ENCODE data around the gene FUOM.

DNA sequence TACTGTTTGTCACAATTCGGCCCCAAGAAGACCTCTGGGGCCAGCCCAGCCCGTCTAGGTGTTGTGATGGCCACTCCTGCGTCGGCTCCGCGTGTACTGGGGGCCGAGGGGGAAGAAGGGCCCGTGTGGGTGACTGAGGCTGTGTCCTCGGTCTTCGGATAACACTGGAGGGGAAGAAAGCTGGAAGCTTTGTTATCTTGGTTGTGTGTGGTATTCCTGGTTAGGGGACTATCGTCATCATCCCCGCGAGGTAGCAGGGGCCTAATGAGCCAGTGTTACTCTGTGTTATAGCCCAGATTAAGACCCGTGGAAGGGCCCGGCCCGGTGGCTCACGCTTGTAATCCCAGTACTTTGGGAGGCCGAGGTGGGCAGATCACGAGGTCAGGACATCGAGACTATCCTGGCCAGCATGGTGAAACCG lies 37.0 kb upstream of the FUOM start:
- TF ChIP-seq, protein P1, sequence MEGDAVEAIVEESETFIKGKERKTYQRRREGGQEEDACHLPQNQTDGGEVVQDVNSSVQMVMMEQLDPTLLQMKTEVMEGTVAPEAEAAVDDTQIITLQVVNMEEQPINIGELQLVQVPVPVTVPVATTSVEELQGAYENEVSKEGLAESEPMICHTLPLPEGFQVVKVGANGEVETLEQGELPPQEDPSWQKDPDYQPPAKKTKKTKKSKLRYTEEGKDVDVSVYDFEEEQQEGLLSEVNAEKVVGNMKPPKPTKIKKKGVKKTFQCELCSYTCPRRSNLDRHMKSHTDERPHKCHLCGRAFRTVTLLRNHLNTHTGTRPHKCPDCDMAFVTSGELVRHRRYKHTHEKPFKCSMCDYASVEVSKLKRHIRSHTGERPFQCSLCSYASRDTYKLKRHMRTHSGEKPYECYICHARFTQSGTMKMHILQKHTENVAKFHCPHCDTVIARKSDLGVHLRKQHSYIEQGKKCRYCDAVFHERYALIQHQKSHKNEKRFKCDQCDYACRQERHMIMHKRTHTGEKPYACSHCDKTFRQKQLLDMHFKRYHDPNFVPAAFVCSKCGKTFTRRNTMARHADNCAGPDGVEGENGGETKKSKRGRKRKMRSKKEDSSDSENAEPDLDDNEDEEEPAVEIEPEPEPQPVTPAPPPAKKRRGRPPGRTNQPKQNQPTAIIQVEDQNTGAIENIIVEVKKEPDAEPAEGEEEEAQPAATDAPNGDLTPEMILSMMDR (conservative IDR thresholded peaks at IDR 0.05; ENCODE audit: low read length) = no peak
- no peak for TF ChIP-seq EZH2phosphoT487 (IDR thresholded peaks at IDR 0.05; ENCODE audit: borderline replicate concordance, low read depth, low read length)

All from OCI-LY7 (cell line).